ENCODE measurements around the gene SCRN1. TPM values are rescaled to one million over a fixed set of nuclear protein-coding genes. Genes with fewer than 3 reads are reported as not detected.

SCRN1 gene
- polyA plus RNA-seq, 12 donors: 28.1 to 52.6 (median 39.3) TPM; not detected in 1

DNA sequence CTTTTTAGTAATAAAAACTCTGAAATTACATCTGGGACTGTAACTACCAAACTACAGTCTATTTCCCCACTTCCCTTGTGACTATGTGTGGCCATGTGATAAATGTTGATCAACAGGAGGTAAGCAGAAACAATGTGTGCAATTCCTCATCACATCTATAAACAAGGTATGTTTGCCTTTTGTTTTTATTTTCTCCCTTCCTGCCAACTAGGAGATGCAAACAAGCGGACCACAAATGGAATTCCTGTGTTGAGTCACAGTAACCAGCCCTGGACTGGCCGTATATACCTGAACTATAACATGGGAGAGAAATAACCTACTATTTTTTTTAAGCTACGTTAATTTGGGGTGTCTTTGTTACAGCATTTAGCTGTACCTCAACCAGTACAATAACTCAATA is 52.5 kb downstream of the SCRN1 start:
- DNase-seq: no peak

DNA sequence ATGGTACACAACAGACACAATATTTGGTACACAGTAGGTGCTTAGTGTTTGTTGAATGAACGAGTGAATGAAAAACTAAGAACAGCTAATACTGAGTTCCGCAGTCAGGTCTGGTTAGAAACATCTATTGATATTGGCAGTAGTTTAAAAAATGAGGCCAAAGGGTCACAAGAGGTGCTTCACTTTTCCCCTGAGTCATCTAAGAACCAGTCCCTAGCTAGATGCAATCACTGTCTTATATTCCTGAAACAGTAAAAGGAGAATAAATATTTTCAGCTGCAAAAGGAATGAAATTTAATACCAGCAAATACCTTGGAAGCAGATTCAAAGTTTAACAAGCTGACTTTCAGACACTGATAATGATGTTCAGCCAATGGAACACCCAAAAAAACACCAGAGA is 54.5 kb downstream of the SCRN1 start:
- no peak for DNase-seq

DNA sequence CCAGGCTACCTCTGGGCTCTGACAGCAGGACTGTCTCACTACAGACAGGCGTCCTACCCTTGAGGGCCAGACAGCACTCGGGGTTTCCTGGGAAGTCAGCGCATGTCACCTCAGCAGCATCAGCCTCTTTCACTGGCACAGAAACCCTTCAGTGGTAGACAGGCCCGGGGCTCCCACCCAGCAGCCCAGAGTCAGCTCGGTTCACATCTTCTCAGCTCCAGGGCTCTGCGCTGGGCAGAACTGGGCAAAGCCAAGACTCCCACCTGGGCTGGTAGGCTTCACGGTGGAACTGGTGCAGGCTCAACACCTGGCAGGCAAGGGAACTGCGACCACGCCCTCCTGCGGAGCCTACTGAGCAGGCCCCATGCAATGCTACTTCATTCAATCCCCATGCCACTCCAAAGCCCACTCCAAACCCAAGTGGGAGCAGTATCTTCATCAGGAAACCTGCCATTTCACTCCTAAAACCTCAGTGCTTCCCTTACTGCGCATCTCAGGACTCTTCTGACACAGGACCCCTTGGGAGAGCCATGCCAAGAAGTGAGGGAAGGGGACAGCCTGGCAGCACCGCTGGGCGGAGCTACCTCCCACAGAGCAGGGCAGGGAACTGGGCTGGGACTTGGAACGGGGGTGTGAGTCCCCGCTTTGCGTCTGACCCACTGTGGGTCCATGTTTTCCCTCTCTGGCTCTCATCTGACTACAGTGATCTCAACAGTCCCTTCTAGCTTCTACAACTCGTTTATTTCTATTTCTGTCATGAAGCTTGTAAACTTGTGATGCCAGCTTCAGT is 60.4 kb downstream of the SCRN1 start:
- DNase-seq: no peak

DNA sequence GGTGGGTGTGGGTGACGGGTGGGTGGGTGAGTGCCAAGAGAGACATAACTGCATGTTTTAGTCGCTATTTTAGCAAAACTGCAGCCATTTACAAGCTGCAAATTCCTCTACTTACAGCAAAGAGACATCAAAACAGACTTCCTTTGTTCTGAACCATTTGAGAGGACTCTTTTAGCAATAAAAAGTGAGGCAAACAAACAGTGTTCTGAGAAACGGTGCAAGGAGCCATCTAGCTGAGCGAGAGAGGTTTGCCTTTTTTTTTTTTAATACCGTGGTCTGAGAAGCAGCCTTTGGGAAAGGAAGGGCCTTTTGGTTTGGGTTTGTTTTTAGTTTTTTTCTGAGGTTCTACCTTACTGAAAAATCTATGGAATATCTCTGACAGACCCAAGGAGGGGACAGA is 62.9 kb downstream of the SCRN1 start:
- DNase-seq: no peak

DNA sequence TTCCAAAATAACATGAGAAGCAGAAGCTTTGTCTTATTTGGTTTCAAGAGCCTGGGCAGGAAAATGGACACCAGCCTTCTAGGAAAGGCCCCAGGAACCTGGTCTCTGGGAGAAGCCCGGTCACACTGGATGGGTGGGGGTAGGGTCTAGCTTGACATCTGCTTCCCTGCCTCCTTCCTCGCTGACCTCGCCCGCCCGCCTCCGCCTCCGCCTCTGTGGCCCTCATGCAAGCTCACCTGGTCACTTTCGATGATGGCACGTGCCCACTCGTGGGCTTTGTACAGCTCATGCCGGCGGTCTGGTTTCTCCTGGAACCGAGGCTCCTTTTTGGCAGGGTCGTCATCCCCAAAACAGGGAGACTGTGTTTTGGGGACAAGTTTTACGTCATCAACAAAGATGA is 63.4 kb downstream of the SCRN1 start:
- no peak for DNase-seq

DNA sequence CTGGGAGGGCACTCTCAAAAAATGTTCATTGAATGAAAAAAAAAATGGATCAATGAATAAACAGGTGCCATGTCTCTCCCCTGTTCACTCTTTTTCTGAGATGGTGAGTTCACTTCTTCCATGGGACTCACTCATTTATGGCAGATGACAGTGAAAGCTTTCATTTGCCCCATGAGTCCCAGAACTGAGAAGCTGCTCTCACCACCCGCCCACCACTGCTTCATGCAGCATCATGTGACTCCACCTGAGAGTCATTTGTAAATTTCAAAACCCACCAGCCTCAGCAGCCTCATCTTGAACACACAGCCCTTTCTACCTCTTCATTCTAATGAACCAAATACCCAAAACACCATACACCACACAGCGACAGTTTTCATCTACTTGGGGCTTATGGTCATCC is 64.9 kb downstream of the SCRN1 start:
- DNase-seq: no peak

DNA sequence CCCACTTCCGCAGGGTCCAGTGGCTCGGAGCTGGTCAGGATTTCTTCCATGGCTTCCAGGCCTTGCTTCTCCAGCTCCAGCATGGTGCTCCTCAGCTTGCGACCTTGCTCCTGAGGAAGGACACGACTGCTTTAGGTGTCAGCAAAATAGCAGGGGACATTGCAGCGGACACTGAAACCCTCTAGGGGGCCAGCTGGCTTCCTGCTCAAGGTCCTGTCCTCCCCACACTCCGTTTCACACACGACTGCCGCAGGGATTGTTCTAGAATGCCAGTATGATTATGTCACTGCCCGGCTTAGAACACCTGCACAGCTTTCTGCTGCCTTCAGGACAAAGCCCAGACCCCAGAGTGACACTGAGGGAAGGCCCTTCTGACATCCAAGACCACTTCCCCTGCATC is 65.6 kb downstream of the SCRN1 start:
- no peak for DNase-seq

DNA sequence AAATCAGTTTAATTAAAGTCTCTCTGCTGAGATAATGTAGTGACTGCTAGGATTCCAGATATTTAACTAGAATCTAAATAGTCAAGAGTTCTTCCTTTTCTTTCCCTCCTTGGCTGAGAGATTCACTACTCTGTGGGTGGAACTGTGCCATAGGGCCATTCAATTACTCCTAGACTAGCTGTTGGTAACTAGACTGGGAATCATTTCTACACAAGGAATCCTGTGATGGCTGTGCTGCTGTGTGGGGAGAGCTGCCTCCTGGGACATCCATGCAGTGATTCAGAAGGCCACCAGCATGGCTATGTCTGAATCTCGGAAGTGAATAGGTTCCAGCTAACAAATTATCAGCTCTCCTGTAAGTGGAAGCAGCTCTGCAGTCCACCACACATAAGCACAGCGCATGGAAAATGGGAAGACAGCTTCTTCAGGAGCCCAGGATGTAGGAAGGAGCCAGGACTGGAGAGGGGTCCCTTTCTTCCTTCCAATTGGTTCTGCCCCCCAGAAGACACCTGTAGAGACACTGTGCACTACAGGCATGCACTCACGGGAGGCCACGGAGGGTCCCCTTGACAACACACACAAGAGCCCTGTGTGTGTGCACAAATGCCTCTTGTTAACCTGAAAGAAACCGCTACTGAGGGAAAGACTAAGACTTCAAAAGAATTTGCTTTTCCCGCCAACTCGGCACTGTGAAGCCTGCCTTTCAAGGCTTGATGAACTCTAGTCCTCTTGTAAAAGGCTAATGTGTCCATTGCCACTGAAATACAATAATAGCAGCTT is 66.5 kb downstream of the SCRN1 start:
- DNase-seq: no peak

DNA sequence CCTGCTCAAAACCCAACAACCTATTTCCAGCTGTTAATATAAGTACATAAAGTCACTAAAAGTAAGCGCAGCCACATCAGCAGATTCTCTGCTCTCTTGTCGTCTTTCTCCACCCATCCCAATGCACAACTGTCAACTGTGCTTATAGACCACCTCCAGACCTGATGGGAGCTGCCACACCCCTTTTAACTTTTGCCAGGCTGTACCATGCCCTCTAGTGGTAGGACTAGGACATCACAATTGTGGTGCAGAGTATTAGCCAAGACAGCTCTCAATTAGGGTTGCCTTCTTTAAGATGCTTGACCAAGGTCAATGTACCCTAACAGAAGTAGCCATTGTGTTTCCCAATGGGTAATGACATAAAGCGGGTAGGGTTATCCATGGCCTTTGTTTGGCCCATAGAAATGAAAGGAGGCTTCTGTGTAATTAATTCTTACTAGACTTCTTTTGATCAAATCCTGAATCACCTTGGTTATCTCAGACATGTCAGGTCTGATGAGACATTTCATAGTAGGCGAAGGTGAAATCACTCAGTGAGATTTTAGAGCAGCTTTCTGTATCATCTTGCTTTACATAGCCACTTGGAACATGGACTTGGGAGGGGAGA is 68.1 kb downstream of the SCRN1 start:
- DNase-seq: peak; percentile 55

DNA sequence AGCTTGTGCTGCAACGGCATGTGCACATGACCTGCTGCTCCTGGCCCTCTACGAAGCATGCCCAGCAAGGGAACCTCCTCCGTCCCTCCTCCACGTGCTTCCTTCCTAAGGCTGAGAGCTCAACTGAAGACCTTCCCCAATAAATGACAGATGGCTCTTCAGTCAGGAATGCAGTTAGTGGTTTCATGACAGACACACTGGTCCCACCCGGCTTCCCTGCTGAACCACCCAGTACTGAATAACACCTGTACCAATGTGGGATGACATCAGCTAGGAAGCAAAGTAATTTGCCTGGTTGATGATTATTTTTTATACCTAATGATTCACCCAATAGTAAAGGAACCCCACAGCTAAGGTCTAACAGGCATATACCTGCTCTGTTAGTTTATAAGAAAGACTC is 69.1 kb downstream of the SCRN1 start:
- DNase-seq: no peak

DNA sequence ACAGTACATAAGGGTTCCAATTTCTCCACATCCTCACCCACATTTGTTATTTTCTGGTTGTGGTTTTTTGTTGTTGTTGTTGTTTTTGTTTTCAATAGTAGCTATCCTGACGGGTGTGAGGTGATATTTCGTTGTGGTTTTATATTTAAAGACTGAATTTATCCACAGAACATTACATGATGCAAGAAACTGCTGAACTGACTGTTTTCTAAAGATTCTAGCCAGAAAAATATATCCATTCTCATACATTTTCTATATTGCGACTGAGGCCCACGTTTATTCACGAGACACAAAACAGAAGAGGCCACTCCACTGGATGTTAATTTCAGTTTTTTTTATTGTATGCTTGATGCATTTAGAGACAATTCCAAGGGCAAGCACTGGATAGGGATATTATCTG is 69.8 kb downstream of the SCRN1 start:
- no peak for DNase-seq

DNA sequence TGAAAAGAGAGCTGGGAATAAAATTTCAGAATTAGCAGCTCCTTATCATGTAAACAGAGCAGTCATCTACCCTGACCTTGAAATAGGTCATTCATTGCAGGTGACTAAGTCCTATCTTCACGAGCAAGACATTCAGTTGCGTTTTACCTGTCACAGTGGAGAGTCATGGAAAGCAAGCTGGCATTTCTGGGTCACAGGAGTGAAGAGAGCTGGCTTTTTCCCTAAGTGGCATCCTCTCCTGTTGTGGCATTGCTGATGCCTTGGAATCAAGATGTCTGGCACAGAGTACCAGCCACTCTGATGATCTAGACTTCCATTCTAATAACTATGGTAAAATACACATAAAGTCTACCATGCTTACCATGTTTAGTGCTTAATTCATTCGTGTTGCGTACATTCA is 70.8 kb downstream of the SCRN1 start:
- DNase-seq: no peak

DNA sequence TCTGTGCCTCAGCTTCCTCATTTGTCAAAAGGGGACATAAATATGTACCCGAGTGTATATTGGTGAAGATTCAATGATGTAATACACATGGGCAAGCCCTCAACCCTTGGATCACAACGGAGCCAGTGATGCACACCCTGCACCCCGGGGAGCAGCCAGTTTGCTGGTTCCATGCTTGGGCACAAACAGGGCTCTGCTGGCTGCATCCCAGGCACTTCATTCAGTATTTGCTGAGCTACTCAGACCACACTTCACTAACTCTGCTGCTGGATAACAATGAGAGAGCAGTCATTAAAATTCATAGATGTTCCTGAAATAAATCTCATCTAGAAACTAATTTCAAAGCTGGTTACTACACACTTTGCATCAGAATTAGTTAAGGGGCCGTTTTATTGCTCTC is 72.0 kb downstream of the SCRN1 start:
- no peak for DNase-seq

DNA sequence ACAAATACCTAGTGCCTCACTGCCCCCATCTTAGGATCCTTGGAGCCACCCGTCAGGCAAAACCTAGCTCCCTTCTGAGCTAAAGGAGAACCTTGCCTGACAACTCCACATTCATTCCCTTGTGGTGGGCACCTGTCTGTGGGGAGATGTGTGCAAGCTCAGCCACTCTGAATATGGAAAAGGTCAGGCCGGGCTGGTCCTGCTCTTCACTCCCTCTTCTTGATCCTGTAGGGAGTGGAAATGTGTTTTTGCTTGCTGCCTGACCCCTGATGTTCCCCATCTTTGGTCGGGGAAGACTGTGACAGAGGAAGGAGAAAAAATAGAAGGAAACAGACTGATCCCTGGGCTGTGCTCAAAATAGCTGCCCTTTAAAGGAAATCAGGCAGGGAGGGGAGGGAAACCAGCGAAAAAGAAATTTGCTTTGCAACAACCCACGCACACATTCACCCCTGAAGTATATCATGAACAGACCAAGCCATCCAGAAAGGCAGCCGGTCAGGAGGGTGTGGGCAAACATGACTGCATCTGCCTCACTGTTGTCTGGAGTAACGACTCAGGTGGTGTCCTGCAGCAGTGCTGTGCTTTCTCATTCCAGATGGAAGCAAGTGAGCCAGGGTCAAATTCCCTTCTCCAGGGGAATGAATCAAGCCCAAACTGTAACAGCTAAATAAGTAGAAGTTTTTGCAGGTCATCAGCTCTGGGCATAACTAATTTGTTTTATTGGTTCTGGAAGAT is 74.0 kb downstream of the SCRN1 start:
- peak; percentile 8 for DNase-seq

DNA sequence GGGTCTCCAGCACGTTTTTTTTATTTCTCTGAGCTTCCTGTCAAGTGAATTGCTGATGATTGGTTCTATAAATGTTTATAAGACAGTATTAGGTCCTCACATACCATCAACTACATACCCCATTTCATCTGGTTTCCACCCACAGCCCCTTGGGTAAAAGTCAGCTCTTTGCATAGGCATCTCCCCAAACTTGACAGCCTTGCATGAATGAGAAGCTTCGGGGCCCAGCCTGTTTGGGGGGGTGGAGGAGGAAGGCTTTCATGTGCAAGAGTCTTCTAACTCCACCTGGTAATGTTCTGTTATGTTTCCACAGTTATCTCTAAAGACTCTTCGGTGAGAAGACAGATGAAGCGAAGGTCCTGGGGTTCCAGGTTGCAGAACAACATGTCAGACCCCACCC is 75.4 kb downstream of the SCRN1 start:
- DNase-seq: no peak

DNA sequence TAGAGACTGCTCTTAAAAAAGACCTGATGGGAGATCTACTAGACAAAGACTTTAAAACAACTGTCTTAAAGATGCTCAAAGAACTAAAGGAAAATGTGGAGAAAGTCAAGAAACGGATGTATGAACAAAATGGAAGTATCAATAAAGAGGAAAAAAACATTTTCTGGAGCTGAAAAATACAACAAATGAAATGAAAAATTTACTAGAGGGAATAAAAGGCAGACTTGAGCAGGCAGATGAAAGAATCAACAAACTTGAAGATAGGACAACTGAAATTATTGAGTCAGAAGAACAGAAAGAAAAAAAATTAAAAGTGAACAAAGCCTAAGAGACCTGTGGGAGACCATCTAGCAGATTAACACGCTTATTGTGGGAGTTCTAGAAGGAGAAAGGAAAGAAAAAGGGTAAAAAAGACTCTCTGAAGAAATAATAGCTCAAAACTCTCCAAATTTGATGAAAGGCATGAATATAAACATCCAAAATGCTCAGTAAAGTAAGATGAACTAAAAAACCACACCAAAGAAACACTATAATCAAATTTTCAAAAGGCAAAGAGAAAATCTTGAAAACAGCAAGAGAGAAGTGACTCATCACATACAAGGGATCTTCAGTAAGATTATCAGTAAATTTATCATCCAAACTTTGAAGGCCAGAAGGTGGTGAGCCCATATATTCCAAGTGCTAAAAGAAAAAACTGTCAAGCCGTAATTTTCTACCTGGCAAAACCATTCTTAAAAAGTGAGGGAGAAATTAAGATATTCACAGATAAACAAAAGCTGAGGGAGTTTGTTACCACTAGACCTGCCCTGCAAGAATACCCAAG is 83.2 kb downstream of the SCRN1 start:
- no peak for DNase-seq

DNA sequence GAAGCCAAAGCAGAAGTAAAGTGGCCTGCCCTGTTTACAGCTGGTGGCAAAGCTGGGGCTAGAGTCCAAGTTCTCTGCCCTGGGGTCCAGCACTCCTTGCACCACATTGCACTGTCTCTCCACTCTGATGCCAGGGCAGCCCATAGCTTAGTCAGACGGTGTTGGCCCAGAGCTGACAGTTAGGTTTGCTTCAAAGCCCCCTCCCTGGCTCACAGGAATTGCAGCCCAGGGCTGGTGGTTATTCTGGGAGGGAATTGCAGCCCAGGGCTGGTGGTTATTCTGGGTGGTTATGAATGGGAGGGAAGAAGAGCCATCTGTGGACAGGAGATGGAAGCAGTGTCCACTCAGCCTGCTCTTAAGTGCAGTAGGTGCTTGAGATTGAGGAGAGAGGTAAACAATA is 88.9 kb downstream of the SCRN1 start:
- no peak for DNase-seq

DNA sequence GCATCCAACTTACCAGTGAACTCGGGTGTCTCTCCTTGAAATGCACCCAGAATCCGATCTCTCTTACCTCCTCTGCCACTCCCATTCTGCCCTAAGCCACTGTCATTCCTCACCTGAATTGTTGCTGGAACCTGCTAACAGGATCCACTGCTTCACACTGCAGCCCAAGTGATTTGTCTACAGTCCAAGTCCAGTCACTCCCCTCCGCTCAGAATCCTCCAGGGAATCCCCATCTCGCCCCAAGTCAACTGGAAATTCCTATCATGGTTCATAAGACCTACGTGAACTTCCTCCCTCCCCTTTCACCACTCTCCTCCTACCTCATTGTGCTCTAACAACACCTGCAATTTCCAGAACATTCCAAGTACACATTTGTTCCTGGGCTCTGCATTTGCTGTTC is 91.3 kb downstream of the SCRN1 start:
- no peak for DNase-seq

DNA sequence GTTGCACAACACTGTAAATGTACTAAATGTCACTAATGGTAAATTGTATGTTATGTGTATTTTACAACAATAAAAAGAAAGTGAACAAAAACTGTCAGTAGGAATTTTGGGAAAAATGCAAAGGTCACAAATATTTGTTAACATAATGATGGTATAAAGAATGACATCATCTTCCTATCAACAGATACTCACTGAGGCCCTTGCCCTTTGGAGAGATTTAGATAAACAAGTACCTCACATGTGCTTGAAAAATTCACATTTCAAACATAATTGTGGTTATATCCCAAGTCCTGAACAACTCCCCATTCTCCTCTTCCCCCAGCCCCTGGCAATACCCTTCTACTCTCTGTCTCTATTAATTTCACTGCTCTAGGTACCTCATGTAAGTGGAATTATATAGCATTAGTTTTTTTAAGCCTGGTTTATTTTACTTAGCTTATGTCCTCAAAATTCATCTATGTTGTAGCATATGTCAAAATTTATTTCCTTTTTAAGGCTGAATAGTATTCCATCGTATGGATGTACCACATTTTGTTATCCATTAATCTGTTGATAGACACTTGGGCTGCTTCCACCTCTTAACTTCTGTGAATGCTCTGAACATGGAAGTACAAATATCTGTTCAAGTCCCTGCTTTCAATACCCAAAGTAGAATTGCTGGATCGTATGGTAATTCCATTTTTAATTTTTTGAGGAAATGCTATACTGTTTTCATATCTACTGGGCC is 92.8 kb downstream of the SCRN1 start:
- DNase-seq: no peak

DNA sequence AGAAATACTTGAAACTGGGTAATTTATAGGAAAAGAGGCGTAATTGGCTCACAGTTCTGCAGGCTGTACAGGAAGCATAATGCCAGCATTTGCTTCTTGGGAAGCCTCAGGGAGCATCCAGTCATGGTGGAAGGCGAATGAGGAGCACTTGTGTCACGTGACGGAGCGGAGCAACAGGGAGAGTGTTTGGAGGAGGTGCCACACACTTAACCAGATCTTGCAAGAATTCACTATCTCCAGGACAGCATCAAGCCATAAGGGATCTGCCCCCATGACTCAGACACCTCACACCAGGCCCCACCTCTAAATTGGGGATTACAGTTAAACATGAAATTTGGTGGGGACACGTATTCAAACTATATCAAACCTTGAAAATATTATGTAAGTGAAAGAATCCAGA is 94.0 kb downstream of the SCRN1 start:
- no peak for DNase-seq

DNA sequence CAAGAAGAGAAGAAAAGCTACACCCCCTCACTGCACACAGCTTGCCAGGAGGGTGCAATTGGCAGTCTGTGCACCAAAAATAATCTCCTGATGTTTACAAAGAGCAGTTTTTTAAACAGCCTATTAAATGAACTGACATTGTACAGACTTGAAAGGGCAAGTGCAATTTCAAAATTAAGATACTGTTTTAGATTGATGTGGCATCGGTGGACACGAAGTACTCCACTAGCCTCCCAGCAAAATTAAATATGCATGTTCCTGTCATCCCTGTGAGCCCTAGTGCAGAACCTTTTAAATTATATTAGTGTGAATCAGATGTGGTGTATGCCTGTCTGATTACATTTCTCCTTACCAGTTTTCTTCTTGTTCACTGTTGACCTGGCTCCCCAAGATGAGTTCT is 95.3 kb downstream of the SCRN1 start:
- no peak for DNase-seq
